KMS-11 (cell line): ENCODE data around the gene KCNRG.
"Not testable (repeated sequence)": the region's sequence is repeated elsewhere in the genome, so short reads cannot be mapped to it uniquely, and the experiment has no call there.

Experiments
- H2AFZ ChIP-seq: fragments of 200-600 bp; sonication (generic); 2 replicates; pipeline ENCODE4 v1.6.1; 2016; ENCODE audit warnings: antibody characterized with exemption, mixed run types, low read depth
- H3K27ac ChIP-seq: fragments of 200-600 bp; sonication (generic); 2 replicates; pipeline ENCODE4 v1.6.1; 2016; ENCODE audit warnings: mild to moderate bottlenecking, mixed run types
- H3K27me3 ChIP-seq: fragments of 200-600 bp; sonication (generic); 2 replicates; pipeline ENCODE4 v1.6.1; 2017; ENCODE audit warnings: mild to moderate bottlenecking, low read depth, mixed run types, moderate library complexity; ENCODE audit not compliant: insufficient read depth
- H3K36me3 ChIP-seq: fragments of 200-600 bp; sonication (generic); 2 replicates; pipeline ENCODE4 v1.6.1; 2017; ENCODE audit warnings: mild to moderate bottlenecking, mixed run types; ENCODE audit not compliant: insufficient read depth
- H3K4me1 ChIP-seq: fragments of 200-600 bp; sonication (generic); 2 replicates; pipeline ENCODE4 v1.6.1; 2016; ENCODE audit warnings: mild to moderate bottlenecking, low read depth, mixed run types; ENCODE audit not compliant: poor library complexity, severe bottlenecking
- H3K4me2 ChIP-seq: fragments of 200-600 bp; sonication (generic); 2 replicates; pipeline ENCODE4 v1.7.0; 2016; ENCODE audit warnings: mild to moderate bottlenecking, mixed run types
- H3K4me3 ChIP-seq: fragments of 200-600 bp; sonication (generic); IDR thresholded peaks from 2 replicates; pipeline ENCODE4 v1.6.1; 2017; ENCODE audit warnings: low read depth, low read length, mixed read lengths; ENCODE audit not compliant: insufficient read depth
- H3K79me2 ChIP-seq: fragments of 200-600 bp; sonication (generic); 2 replicates; pipeline ENCODE4 v1.6.1; 2016; ENCODE audit warnings: low read depth, mixed run types; ENCODE audit not compliant: insufficient read depth
- H3K9ac ChIP-seq: fragments of 200-600 bp; sonication (generic); 2 replicates; pipeline ENCODE4 v1.6.1; 2016; ENCODE audit warnings: mild to moderate bottlenecking, mixed run types
- H4K20me1 ChIP-seq: fragments of 200-600 bp; sonication (generic); 2 replicates; pipeline ENCODE4 v1.6.1; 2016; ENCODE audit warnings: mild to moderate bottlenecking, mixed run types; ENCODE audit not compliant: insufficient read depth
- CTCF ChIP-seq: fragments of 200-600 bp; sonication (generic); conservative IDR thresholded peaks from 2 replicates; pipeline ENCODE4 v1.6.1; 2017; ENCODE audit warnings: low read depth, mild to moderate bottlenecking, antibody characterized with exemption, low read length, moderate library complexity, mixed read lengths

Gene KCNRG

GRCh38 chr13:50053844-50054243 is 38.6 kb downstream of the KCNRG start:
- no peak for TF ChIP-seq CTCF
- H3K4me3 ChIP-seq = no peak overlapping the region
- peaks cover 26% of the 10 kb centered on the region for H3K4me1 ChIP-seq
- H3K9ac ChIP-seq = no peak overlapping the region
- H3K36me3 ChIP-seq = no peaks in the 10 kb centered on the region
- no peaks in the 10 kb centered on the region for H3K27me3 ChIP-seq
- H3K27ac ChIP-seq = no peak overlapping the region
- no peak overlapping the region for H2AFZ ChIP-seq
- H3K4me2 ChIP-seq = no peak overlapping the region
- peaks cover 22% of the 10 kb centered on the region; the same call in 1 of the 2 replicates for H3K79me2 ChIP-seq
- no peaks in the 10 kb centered on the region for H4K20me1 ChIP-seq

- no peak overlapping the region for H3K27ac ChIP-seq
- H3K27me3 ChIP-seq = no peaks in the 10 kb centered on the region
- no peak overlapping the region for H3K9ac ChIP-seq
- peaks cover 6% of the 10 kb centered on the region; the same call in 1 of the 2 replicates for H4K20me1 ChIP-seq
- H3K4me1 ChIP-seq = peaks cover 26% of the 10 kb centered on the region
- peaks cover 25% of the 10 kb centered on the region; the same call in 1 of the 2 replicates for H3K79me2 ChIP-seq
- no peak for TF ChIP-seq CTCF
- H2AFZ ChIP-seq = no peak overlapping the region
- H3K4me2 ChIP-seq = no peak overlapping the region
- no peak overlapping the region for H3K4me3 ChIP-seq
- H3K36me3 ChIP-seq = no peaks in the 10 kb centered on the region
These were observed 40.2 kb downstream of the KCNRG start for GRCh38 chr13:50055454-50055853.

GRCh38 chr13:50060718-50061117 is 45.5 kb downstream of the KCNRG start:
- TF ChIP-seq CTCF = no peak
- Histone ChIP-seq H3K79me2 (peaks cover 56% of the 10 kb centered on the region; the same call in 1 of the 2 replicates), H4K20me1 (peaks cover 6% of the 10 kb centered on the region; the same call in 1 of the 2 replicates), H3K27me3 (no peaks in the 10 kb centered on the region), H3K9ac (no peak overlapping the region), H3K27ac (no peak overlapping the region), H2AFZ (no peak overlapping the region), H3K4me2 (no peak overlapping the region), H3K4me1 (peaks cover 12% of the 10 kb centered on the region), H3K36me3 (0 out of 2 replicates have a peak, but pooled peaks cover 3% of the 10 kb centered on the region), H3K4me3 (no peak overlapping the region)

GRCh38 chr13:50062336-50062735 is 47.1 kb downstream of the KCNRG start:
- H3K27me3 ChIP-seq, H3K4me3 ChIP-seq, H2AFZ ChIP-seq, H4K20me1 ChIP-seq, H3K27ac ChIP-seq, H3K36me3 ChIP-seq, H3K4me2 ChIP-seq, H3K9ac ChIP-seq, H3K4me1 ChIP-seq: not testable (repeated sequence)
- H3K79me2 ChIP-seq = peaks cover 51% of the 10 kb centered on the region; the same call in 1 of the 2 replicates

GRCh38 chr13:50065712-50066111 is 50.5 kb downstream of the KCNRG start:
- peaks cover 16% of the 10 kb centered on the region; the same call in 1 of the 2 replicates for H4K20me1 ChIP-seq
- peaks cover 67% of the 10 kb centered on the region for H3K79me2 ChIP-seq
- no peak overlapping the region for H3K4me3 ChIP-seq
- H3K36me3 ChIP-seq = peaks cover 7% of the 10 kb centered on the region; the same call in 1 of the 2 replicates
- peaks cover 18% of the 10 kb centered on the region for H3K4me1 ChIP-seq
- H3K9ac ChIP-seq = no peak overlapping the region
- H2AFZ ChIP-seq = no peak overlapping the region
- no peak overlapping the region for H3K4me2 ChIP-seq
- H3K27me3 ChIP-seq = no peaks in the 10 kb centered on the region
- H3K27ac ChIP-seq = no peak overlapping the region
- no peak for TF ChIP-seq CTCF
